Umbilical cord (tissue), 2 donors: ENCODE data around the gene RBM33. TPM values are rescaled to one million over a fixed set of nuclear protein-coding genes. Genes with fewer than 3 reads are reported as not detected.
"Not testable (repeated sequence)": the region's sequence is repeated elsewhere in the genome, so short reads cannot be mapped to it uniquely, and the experiment has no call there.

Source experiments
- DNase-seq: peaks from one replicate; pipeline ENCODE4 v3.0.0-alpha.2; 2015; ENCODE audit warnings: low spot score
- total RNA-seq: library from RNA; depleted of rRNA; stranded (reverse); fragments of >200 nt; gene quantifications from one replicate; pipeline ENCODE4 v1.2.3, GENCODE V29; 2014; ENCODE audit warnings: low replicate concordance; ENCODE audit not compliant: insufficient read depth

RBM33 gene
- total RNA-seq = 31.8 TPM

- peak; percentile 91 for DNase-seq
These were observed at the start of gene RBM33 for GRCh38 chr7:155644178-155644970. RBM33 (plus strand) TSS chr7:155644661; CDS start chr7:155644877, 216 bp downstream.

GRCh38 chr7:155594961-155595366, 49.5 kb upstream of the RBM33 start:
- DNase-seq = no peak

GRCh38 chr7:155597753-155598140, 46.7 kb upstream of the RBM33 start:
- no peak for DNase-seq

- peak; percentile 76 for DNase-seq
These were observed 45.7 kb upstream of the RBM33 start for GRCh38 chr7:155598810-155599210.

GRCh38 chr7:155602156-155602555, 42.3 kb upstream of the RBM33 start:
- no peak for DNase-seq

GRCh38 chr7:155602750-155603149, 41.7 kb upstream of the RBM33 start:
- no peak for DNase-seq

GRCh38 chr7:155603205-155603857, 41.1 kb upstream of the RBM33 start:
- no peak for DNase-seq

- DNase-seq = no peak
These were observed 40.5 kb upstream of the RBM33 start for GRCh38 chr7:155603858-155604503.

- DNase-seq = no peak
These were observed 39.9 kb upstream of the RBM33 start for GRCh38 chr7:155604504-155604997.

- no peak for DNase-seq
These were observed 35.3 kb upstream of the RBM33 start for GRCh38 chr7:155609185-155609584.

GRCh38 chr7:155610633-155611193, 33.7 kb upstream of the RBM33 start:
- no peak for DNase-seq

- DNase-seq = no peak
These were observed 32.5 kb upstream of the RBM33 start for GRCh38 chr7:155611808-155612447.

- no peak for DNase-seq
These were observed 31.8 kb upstream of the RBM33 start for GRCh38 chr7:155612658-155613057.

GRCh38 chr7:155615085-155615484, 29.4 kb upstream of the RBM33 start:
- not testable (repeated sequence) for DNase-seq

- DNase-seq = no peak
These were observed 25.5 kb upstream of the RBM33 start for GRCh38 chr7:155618708-155619633.

GRCh38 chr7:155619634-155620271, 24.7 kb upstream of the RBM33 start:
- DNase-seq = no peak

GRCh38 chr7:155620497-155620896, 24.0 kb upstream of the RBM33 start:
- no peak for DNase-seq

GRCh38 chr7:155621418-155621980, 23.0 kb upstream of the RBM33 start:
- DNase-seq = no peak

GRCh38 chr7:155624412-155624811, 20.0 kb upstream of the RBM33 start:
- DNase-seq = no peak

- no peak for DNase-seq
These were observed 18.9 kb upstream of the RBM33 start for GRCh38 chr7:155625557-155625956.
